ENCODE results near the gene TMPRSS7.

DNA sequence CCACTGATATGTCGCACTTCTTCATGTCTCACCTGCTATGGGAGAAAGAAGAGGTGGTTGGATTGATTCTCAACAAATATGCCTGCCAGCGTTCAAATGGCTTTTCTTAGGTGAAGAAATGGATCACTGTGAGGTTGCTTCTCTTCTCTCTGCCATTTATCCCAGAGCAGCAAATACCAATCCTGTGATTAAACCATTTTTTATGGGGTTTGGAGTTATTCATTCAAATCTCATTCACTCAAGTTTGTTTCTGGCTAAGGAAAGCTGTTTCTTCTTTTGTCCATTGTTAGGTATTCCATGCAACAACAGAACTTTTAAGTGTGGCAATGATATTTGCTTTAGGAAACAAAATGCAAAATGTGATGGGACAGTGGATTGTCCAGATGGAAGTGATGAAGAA is 39.5 kb downstream of the TMPRSS7 start:
- no peak for TF ChIP-seq EP300 (IDR thresholded peaks at IDR 0.05)
- TF ChIP-seq CTCF (IDR thresholded peaks at IDR 0.05): no peak
- TF ChIP-seq POLR2AphosphoS5 (IDR thresholded peaks at IDR 0.05): no peak

All from esophagus muscularis mucosa (tissue), 4 donors.